HG03045 (cell line): Measurements from ENCODE around the gene TLR10.
"Not testable (repeated sequence)": the region's sequence is repeated elsewhere in the genome, so short reads cannot be mapped to it uniquely, and the experiment has no call there.

Source experiments
- ATAC-seq: cut with Tn5 transposase; IDR thresholded peaks from one replicate; pipeline ENCODE4 v1.9.1; 2021; ENCODE audit warnings: mild to moderate bottlenecking, moderate library complexity; ENCODE audit not compliant: unreplicated experiment

TLR10 gene

GRCh38 chr4:38802561-38803355 is 20.0 kb upstream of the TLR10 start:
- ATAC-seq, result no peak

GRCh38 chr4:38800961-38801450 is 18.2 kb upstream of the TLR10 start:
- no peak for ATAC-seq

DNA sequence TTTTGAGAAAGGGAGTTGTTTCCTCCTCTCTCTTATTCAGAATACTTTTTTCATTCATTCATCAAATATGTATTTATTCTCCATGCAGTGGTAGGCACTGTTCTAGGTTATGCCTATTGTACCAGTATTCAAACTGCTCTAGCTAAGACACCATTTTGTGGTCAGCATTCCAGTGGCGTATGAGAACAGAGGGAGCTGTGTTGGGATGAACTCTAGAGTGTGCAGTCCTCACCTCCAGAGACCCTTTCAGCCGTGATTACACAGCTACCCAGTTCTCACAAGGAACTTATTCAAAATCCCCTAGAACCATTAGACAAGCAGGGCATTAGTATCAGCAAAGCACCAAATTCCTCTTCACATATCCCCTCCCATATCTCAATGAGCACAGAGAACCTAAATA is 17.6 kb upstream of the TLR10 start:
- no peak for ATAC-seq

DNA sequence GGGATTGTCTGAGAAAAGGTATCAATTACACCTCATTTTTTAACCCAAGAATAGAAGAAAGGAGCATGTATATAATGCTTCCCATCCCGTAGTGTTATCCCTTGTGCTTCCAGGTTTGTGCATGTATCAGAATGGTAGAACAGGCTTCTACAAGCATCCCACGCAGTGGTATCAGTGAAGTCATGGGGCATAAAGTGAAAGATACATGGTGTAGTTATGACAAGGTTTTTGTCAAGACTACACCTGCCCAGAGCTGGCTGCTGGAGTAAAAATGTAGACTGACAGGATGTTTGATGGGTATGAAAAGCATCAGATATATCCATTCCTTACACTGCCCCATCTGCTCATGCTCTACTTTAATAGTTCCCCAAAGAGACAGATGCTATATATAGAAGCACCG is 12.3 kb upstream of the TLR10 start:
- no peak for ATAC-seq

GRCh38 chr4:38794051-38794450 is 11.3 kb upstream of the TLR10 start:
- ATAC-seq, result no peak

- no peak for ATAC-seq
These were observed 8.2 kb upstream of the TLR10 start for GRCh38 chr4:38791010-38791409.

DNA sequence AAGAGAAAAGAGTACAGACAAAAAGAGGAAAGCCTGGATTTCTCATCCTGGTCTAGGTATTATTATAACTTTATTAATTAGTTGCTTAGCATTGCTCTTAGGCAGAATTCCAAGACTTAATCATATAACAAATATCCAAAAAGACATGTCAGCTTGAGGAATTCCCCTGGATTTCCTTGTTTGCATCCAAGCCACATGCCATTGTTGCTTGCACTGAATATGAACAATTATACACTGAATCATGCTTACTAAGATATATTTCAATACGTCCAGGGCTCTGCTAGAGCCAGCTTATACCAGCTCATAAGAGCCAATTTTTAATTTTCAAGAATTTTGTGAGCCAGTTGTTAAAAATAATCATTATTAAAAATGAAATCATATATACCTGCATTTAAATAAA is 5.5 kb upstream of the TLR10 start:
- no peak for ATAC-seq

GRCh38 chr4:38787693-38788092 is 4.9 kb upstream of the TLR10 start:
- ATAC-seq, result no peak

GRCh38 chr4:38785901-38786402 is 3.2 kb upstream of the TLR10 start:
- ATAC-seq, result peak; percentile 76

GRCh38 chr4:38785041-38785790 is 2.4 kb upstream of the TLR10 start:
- no peak for ATAC-seq

- no peak for ATAC-seq
These were observed 1.4 kb upstream of the TLR10 start for GRCh38 chr4:38784141-38784540.

- no peak for ATAC-seq
These were observed 295 bp upstream of the TLR10 start for GRCh38 chr4:38783109-38783460.

DNA sequence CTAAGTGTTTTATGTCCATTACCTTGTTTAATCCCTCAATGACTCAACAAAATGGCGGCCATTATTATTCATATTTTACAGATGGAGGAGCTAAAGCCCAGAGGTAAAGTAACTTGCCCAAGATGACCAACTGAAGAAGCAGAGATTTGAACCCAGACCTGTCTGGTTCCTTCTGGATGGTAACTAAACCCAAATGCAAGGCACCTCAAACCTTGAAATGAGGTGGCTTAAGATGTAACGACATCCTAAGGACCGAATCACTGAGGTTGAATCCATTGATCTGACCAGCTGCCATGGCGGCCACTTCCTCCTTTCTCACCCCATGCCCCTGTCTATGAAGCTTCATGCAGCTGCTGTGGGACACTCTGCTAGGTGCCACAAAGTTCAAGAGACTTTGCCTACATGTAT is 932 bp downstream of the TLR10 start:
- no peak for ATAC-seq

GRCh38 chr4:38780833-38781484 is 1.8 kb downstream of the TLR10 start:
- no peak for ATAC-seq

- no peak for ATAC-seq
These were observed 3.0 kb downstream of the TLR10 start for GRCh38 chr4:38779790-38780189.

DNA sequence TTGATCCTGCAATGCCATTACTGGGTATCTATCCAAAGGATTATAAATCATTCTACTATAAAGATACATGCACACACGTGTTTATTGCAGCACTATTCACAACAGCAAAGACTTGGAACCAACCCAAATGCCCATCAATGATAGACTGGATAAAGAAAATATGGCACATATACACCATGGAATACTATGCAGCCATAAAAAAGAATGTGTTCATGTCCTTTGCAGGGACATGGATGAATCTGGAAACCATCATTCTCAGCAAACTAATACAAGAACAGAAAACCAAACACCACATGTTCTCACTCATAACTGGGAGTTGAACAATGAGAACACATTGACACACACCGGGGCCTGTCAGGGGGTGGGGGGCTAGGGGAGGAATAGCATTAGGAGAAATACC is 4.9 kb downstream of the TLR10 start:
- not testable (repeated sequence) for ATAC-seq

GRCh38 chr4:38775326-38775725 is 7.5 kb downstream of the TLR10 start:
- no peak for ATAC-seq

- no peak for ATAC-seq
These were observed 8.4 kb downstream of the TLR10 start for GRCh38 chr4:38774181-38774955.

DNA sequence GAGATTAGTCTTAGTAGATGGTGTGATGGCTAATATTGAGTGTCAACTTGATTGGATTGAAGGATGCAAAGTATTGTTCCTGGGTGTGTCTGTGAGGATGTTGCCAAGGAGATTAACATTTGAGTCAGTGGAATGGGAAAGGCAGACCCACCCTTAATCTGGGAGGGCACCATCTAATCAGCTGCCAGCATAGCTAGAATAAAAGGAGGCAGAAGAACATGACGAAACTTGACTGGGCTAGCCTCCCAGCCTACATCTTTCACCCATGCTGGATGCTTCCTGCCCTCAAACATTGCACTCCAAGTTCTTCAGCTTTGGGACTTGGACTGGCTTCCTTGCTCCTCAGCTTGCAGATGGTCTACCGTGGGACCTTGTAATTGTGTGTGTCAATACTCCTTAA is 12.5 kb downstream of the TLR10 start:
- not testable (repeated sequence) for ATAC-seq

DNA sequence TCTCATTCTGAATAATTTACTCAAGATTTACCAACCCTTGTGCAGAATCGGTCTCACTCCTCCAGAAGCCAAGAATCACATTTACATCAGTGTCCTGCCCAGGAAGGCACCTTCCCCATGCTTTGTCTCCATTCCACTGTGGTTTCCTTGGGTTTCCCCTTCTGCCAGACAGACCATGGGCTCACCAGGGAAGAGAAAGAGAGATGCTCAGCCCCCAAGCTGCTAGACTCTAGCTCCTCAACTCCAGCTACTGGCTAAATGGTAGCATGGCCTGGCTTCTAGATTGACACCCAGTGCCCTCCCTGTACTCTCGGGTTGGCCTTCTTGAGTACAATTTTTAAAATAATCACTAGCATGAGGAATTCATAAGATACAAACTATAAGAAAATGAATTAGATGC is 12.9 kb downstream of the TLR10 start:
- no peak for ATAC-seq

GRCh38 chr4:38769441-38769840 is 13.3 kb downstream of the TLR10 start:
- ATAC-seq, result no peak
